ENCODE measurements around the gene HOXA9. TPM values are rescaled to one million over a fixed set of nuclear protein-coding genes. Genes with fewer than 3 reads are reported as not detected.

The HOXA9 gene
- total and polyA plus RNA-seq, 10 of the 15 experiments (the other 5 are each of a cell fraction or from before 2014, with no cell fraction given): not detected

GRCh38 chr7:27199849-27200760 lies 34.8 kb upstream of the HOXA9 start, which contains the start of gene HOXA13:
HOXA13 (minus strand) TSS chr7:27200091; CDS start chr7:27200077, 14 bp downstream.
- no peaks in the 10 kb centered on the region; the same call in 2 of the 3 replicates for H3K9me3 ChIP-seq (replicated peaks; ENCODE audit: control insufficient read depth, insufficient read depth, low read length)
- no peak for FAIRE-seq
- 9% methylated on average over 60 of the region's 99 CpGs for WGBS (ENCODE audit: insufficient coverage, insufficient replicate concordance, low lambda C conversion rate, missing lambda C conversion rate)
- H4K20me1 ChIP-seq (ENCODE audit: control insufficient read depth, insufficient read depth): no peaks in the 10 kb centered on the region
- intact Hi-C loops (cut with micrococcal nuclease; ENCODE audit: unreplicated experiment) (loop anchor here (5.0 kb wide), 2 partner anchors 582 to 897 kb away; no protein-coding TSS in a partner anchor), in situ Hi-C loops (cut with MboI) (loop anchor here (5.0 kb wide), 4 partner anchors 377 to 817 kb away; no protein-coding TSS in a partner anchor)
- H3K4me3 ChIP-seq: no peak within 1 kb of the TSS
- no peak within 1 kb of the TSS for H3K27ac ChIP-seq (ENCODE audit: control insufficient read depth, insufficient read depth)
- ChIA-PET RAD21 (ENCODE audit: unreplicated experiment) (interaction anchor here (1.4 kb wide), 1 partner anchor 721 kb away, joined by 5 read pairs; no protein-coding TSS in a partner anchor), POLR2A (no interaction called here), SMC1A (ENCODE audit: uncharacterized antibody, unreplicated experiment) (no interaction called here), CTCF (interaction anchor here (1.5 kb wide), 1 partner anchor 721 kb away, joined by 10 read pairs; no protein-coding TSS in a partner anchor)
- no peaks in the 10 kb centered on the region for H3K79me2 ChIP-seq (ENCODE audit: control insufficient read depth, insufficient read depth, low read length)
- no peak for DNase-seq (ENCODE audit: low read depth, low spot score)
- H3K27me3 ChIP-seq (replicated peaks in 1 of 2; ENCODE audit: control insufficient read depth in 2 of 2, insufficient read depth in 2 of 2, low read length in 1 of 2): peaks cover 27 to 45% of the 10 kb centered on the region in 2 experiments
- peak within 1 kb of the TSS; percentile 42; the same call in 1 of the 2 replicates for H3K4me2 ChIP-seq (ENCODE audit: control insufficient read depth, insufficient read depth)
- no peaks in the 10 kb centered on the region for H3K36me3 ChIP-seq (ENCODE audit: control insufficient read depth in 2 of 2, insufficient read depth in 2 of 2, low read length in 1 of 2)
- BruUV-seq (replicated peaks): no TSS peak
- H3K4me1 ChIP-seq (ENCODE audit: control insufficient read depth, insufficient read depth, low read length): no peaks in the 10 kb centered on the region; the same call in 1 of the 2 replicates
- 0 out of 3 replicates have a peak, but pooled peaks have one; percentile 38 for ATAC-seq
- H2AFZ ChIP-seq (ENCODE audit: control insufficient read depth, low read depth, low read length): no peak within 1 kb of the TSS
- H3K9ac ChIP-seq (ENCODE audit: control insufficient read depth, insufficient read depth, low read length): no peak within 1 kb of the TSS
- TF ChIP-seq, protein P1, sequence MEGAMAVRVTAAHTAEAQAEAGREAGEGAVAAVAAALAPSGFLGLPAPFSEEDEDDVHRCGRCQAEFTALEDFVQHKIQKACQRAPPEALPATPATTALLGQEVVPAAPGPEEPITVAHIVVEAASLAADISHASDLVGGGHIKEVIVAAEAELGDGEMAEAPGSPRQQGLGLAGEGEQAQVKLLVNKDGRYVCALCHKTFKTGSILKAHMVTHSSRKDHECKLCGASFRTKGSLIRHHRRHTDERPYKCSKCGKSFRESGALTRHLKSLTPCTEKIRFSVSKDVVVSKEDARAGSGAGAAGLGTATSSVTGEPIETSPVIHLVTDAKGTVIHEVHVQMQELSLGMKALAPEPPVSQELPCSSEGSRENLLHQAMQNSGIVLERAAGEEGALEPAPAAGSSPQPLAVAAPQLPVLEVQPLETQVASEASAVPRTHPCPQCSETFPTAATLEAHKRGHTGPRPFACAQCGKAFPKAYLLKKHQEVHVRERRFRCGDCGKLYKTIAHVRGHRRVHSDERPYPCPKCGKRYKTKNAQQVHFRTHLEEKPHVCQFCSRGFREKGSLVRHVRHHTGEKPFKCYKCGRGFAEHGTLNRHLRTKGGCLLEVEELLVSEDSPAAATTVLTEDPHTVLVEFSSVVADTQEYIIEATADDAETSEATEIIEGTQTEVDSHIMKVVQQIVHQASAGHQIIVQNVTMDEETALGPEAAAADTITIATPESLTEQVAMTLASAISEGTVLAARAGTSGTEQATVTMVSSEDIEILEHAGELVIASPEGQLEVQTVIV (IDR thresholded peaks at IDR 0.05; ENCODE audit: borderline replicate concordance, partially characterized antibody): no peak
- TF ChIP-seq EGR1 (IDR thresholded peaks at IDR 0.05; ENCODE audit: borderline replicate concordance in 1 of 2, low read depth in 2 of 2, low read length in 2 of 2): no peak
- TF ChIP-seq, protein P2, sequence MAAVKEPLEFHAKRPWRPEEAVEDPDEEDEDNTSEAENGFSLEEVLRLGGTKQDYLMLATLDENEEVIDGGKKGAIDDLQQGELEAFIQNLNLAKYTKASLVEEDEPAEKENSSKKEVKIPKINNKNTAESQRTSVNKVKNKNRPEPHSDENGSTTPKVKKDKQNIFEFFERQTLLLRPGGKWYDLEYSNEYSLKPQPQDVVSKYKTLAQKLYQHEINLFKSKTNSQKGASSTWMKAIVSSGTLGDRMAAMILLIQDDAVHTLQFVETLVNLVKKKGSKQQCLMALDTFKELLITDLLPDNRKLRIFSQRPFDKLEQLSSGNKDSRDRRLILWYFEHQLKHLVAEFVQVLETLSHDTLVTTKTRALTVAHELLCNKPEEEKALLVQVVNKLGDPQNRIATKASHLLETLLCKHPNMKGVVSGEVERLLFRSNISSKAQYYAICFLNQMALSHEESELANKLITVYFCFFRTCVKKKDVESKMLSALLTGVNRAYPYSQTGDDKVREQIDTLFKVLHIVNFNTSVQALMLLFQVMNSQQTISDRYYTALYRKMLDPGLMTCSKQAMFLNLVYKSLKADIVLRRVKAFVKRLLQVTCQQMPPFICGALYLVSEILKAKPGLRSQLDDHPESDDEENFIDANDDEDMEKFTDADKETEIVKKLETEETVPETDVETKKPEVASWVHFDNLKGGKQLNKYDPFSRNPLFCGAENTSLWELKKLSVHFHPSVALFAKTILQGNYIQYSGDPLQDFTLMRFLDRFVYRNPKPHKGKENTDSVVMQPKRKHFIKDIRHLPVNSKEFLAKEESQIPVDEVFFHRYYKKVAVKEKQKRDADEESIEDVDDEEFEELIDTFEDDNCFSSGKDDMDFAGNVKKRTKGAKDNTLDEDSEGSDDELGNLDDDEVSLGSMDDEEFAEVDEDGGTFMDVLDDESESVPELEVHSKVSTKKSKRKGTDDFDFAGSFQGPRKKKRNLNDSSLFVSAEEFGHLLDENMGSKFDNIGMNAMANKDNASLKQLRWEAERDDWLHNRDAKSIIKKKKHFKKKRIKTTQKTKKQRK (IDR thresholded peaks at IDR 0.05; ENCODE audit: low read depth, low read length): no peak
- TF ChIP-seq BCL3 (IDR thresholded peaks at IDR 0.05; ENCODE audit: borderline replicate concordance, insufficient read depth, low read depth, low read length, poor library complexity, severe bottlenecking): no peak
- TF ChIP-seq, protein P3, sequence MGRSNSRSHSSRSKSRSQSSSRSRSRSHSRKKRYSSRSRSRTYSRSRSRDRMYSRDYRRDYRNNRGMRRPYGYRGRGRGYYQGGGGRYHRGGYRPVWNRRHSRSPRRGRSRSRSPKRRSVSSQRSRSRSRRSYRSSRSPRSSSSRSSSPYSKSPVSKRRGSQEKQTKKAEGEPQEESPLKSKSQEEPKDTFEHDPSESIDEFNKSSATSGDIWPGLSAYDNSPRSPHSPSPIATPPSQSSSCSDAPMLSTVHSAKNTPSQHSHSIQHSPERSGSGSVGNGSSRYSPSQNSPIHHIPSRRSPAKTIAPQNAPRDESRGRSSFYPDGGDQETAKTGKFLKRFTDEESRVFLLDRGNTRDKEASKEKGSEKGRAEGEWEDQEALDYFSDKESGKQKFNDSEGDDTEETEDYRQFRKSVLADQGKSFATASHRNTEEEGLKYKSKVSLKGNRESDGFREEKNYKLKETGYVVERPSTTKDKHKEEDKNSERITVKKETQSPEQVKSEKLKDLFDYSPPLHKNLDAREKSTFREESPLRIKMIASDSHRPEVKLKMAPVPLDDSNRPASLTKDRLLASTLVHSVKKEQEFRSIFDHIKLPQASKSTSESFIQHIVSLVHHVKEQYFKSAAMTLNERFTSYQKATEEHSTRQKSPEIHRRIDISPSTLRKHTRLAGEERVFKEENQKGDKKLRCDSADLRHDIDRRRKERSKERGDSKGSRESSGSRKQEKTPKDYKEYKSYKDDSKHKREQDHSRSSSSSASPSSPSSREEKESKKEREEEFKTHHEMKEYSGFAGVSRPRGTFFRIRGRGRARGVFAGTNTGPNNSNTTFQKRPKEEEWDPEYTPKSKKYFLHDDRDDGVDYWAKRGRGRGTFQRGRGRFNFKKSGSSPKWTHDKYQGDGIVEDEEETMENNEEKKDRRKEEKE (IDR thresholded peaks at IDR 0.05): no peak
- TF ChIP-seq TARDBP (IDR thresholded peaks at IDR 0.05; ENCODE audit: borderline replicate concordance): no peak
- TF ChIP-seq ZNF274 (IDR thresholded peaks at IDR 0.05; ENCODE audit: insufficient read depth, insufficient read length): no peak
- TF ChIP-seq TCF3 (IDR thresholded peaks at IDR 0.05; ENCODE audit: borderline replicate concordance, insufficient read depth, low read depth, low read length): no peak
- no peak for TF ChIP-seq POLR2AphosphoS2 (IDR thresholded peaks at IDR 0.05; ENCODE audit: low read depth, low read length)
- no peak for TF ChIP-seq SRF (IDR thresholded peaks at IDR 0.05; ENCODE audit: low read depth in 2 of 2, low read length in 2 of 2)

Data from GM12878 (cell line).